Measurements from ENCODE around the gene FYCO1.

GRCh38 chr3:45985532-45986302 lies 9.9 kb downstream of the FYCO1 start:
- TF ChIP-seq CTCF (IDR thresholded peaks at IDR 0.05; ENCODE audit: control extremely low read depth in 1 of 3, insufficient read depth in 1 of 3, low read depth in 1 of 3, low read length in 3 of 3) (no peak), POLR2A (IDR thresholded peaks at IDR 0.05; ENCODE audit: control extremely low read depth in 1 of 2, low read depth in 2 of 2, low read length in 2 of 2) (no peak), HDAC6 (IDR thresholded peaks at IDR 0.05; ENCODE audit: low read depth, low read length) (no peak), RNF2 (IDR thresholded peaks at IDR 0.05; ENCODE audit: borderline replicate concordance, low read depth, low read length, missing control alignments, poor library complexity, severe bottlenecking) (no peak), BRCA1 (IDR thresholded peaks at IDR 0.05; ENCODE audit: low read depth, low read length) (no peak), KDM4A (IDR thresholded peaks at IDR 0.05; ENCODE audit: low read depth, low read length, severe bottlenecking) (no peak), POLR2AphosphoS5 (IDR thresholded peaks at IDR 0.05; ENCODE audit: low read depth, low read length) (no peak)
